ENCODE results near the gene PCDHB7.
"Not testable (repeated sequence)": the region's sequence is repeated elsewhere in the genome, so short reads cannot be mapped to it uniquely, and the experiment has no call there.

Gene PCDHB7

GRCh38 chr5:141224844-141225243, 52.4 kb downstream of the PCDHB7 start:
- DNase-seq (ENCODE audit: low read depth in 2 of 2): not testable (repeated sequence)

GRCh38 chr5:141225421-141225820, 53.0 kb downstream of the PCDHB7 start:
- DNase-seq (ENCODE audit: low read depth in 2 of 2): not testable (repeated sequence)

Measured in stimulated activated CD8-positive, alpha-beta memory T cell treated with anti-CD3 and anti-CD28 coated beads, Interleukin-7, amount 100 ng/mL, for 1 hour (primary cell).